ENCODE results near the gene CASP2. TPM values are rescaled to one million over a fixed set of nuclear protein-coding genes. Genes with fewer than 3 reads are reported as not detected.

CASP2 gene
- total and polyA plus RNA-seq, 2 of the 8 experiments (the other 6 are each of a cell fraction or from before 2014, with no cell fraction given): 23.7 to 35.3 TPM

DNA sequence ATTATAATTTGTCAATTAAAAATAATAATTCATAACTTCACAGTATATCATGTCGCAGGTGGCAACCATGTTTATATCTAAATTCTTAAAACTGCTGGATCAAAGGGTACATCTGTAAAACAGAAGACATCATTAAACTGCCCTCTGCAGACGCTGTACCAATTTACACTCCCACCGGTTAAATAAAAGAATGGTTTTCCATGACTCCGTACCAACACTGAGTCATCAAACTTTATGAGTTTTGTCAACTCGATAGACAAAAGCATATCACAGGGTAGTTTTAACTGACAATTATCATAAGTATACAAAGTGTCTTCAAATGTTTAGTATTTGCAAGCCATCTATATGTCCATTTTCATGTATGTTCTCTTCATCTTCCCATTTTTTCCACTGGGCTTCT is 30.6 kb upstream of the CASP2 start:
- Histone ChIP-seq H3K4ac (replicated peaks; ENCODE audit: insufficient read length, low read depth, low read length) (no peak overlapping the region), H2BK20ac (ENCODE audit: low read length) (no peak overlapping the region), H3K4me1 (replicated peaks in 1 of 4; ENCODE audit: control insufficient read depth in 3 of 4, insufficient read depth in 4 of 4, low read length in 3 of 4) (no peaks in the 10 kb centered on the region), H3K9me3 (ENCODE audit: insufficient read depth in 2 of 2, low read depth in 1 of 2, low read length in 1 of 2) (no peaks in the 10 kb centered on the region), H3K4me3 (ENCODE audit: extremely low read depth in 1 of 4, insufficient read depth in 2 of 4, low read depth in 3 of 4, low read length in 4 of 4) (no peak overlapping the region), H2BK5ac (ENCODE audit: low read depth, low read length) (no peak overlapping the region), H2AK5ac (ENCODE audit: low read depth, low read length) (no peak overlapping the region), H3K23ac (ENCODE audit: insufficient read length) (no peak overlapping the region), H4K20me1 (replicated peaks in 1 of 2; ENCODE audit: control insufficient read depth in 1 of 2, insufficient read depth in 2 of 2, low read length in 2 of 2) (no peaks in the 10 kb centered on the region), H3K4me2 (ENCODE audit: insufficient read depth in 1 of 2, low read depth in 2 of 2, low read length in 2 of 2) (no peak overlapping the region), H4K8ac (ENCODE audit: extremely low read depth, insufficient read depth, low read length) (no peak overlapping the region), H4K5ac (ENCODE audit: insufficient read length, low read depth, low read length) (no peak overlapping the region), H2AFZ (ENCODE audit: low read length) (no peak overlapping the region), H3K23me2 (ENCODE audit: low read depth, low read length) (no peaks in the 10 kb centered on the region), H3K18ac (ENCODE audit: extremely low read depth, low read length) (no peak overlapping the region), H4K91ac (replicated peaks; ENCODE audit: insufficient read length, low read length) (no peak overlapping the region), H3K79me2 (ENCODE audit: control insufficient read depth in 1 of 2, insufficient read depth in 2 of 2, low read length in 2 of 2) (no peaks in the 10 kb centered on the region), H3K79me1 (ENCODE audit: low read depth, low read length) (no peaks in the 10 kb centered on the region), H3K9ac (replicated peaks in 1 of 4; ENCODE audit: extremely low read depth in 1 of 4, low read depth in 3 of 4, low read length in 3 of 4) (no peak overlapping the region), H3K27me3 (replicated peaks in 1 of 4; ENCODE audit: control insufficient read depth in 3 of 4, extremely low read depth in 1 of 4, insufficient read depth in 3 of 4, low read length in 3 of 4) (no peaks in the 10 kb centered on the region; a peak in 1 of 7 replicates), H2BK120ac (replicated peaks; ENCODE audit: low read depth, low read length) (no peak overlapping the region), H2BK12ac (ENCODE audit: low read depth, low read length) (no peak overlapping the region), H2BK15ac (ENCODE audit: low read length) (no peak overlapping the region), H3K56ac (replicated peaks; ENCODE audit: insufficient read length, low read depth, low read length) (no peak overlapping the region), H3K27ac (ENCODE audit: low read depth, low read length) (no peak overlapping the region), H3K36me3 (ENCODE audit: control insufficient read depth in 2 of 4, insufficient read depth in 4 of 4, low read length in 3 of 4) (no peaks in the 10 kb centered on the region), H3K14ac (ENCODE audit: insufficient read length) (no peak overlapping the region)
- DNase-seq (ENCODE audit: low read depth in 1 of 2, low spot score in 2 of 2): no peak
- CTCF ChIA-PET (ENCODE audit: partially characterized antibody): interaction anchor here (1.1 to 5.3 kb wide), 8 partner anchors 11 to 255 kb away, joined by 3 to 35 read pairs (median 4); no protein-coding TSS in a partner anchor
- WGBS, 2 experiments (ENCODE audit: extremely low coverage in 1 of 2, insufficient coverage in 1 of 2, insufficient read length in 1 of 2, insufficient replicate concordance in 2 of 2, low coverage in 1 of 2, low lambda C conversion rate in 2 of 2, missing lambda C conversion rate in 1 of 2): 90% methylated on average over 5 of the region's 5 CpGs; no CpG with 5 or more reads in 1 of the 2 experiments
- POLR2A ChIA-PET (ENCODE audit: partially characterized antibody): no interaction called here
- FAIRE-seq: no peak
- no peak for TF ChIP-seq KDM5A (IDR thresholded peaks at IDR 0.05; ENCODE audit: low read length)

All from H1 (cell line).